Activated B cell treated with CpG ODN at 0.5 μM for 24 hours (primary cell): ENCODE measurements around the gene CHMP2A. TPM values are rescaled to one million over a fixed set of nuclear protein-coding genes. Genes with fewer than 3 reads are reported as not detected.

Experiments used
- ATAC-seq: fragments of 200-7000 bp; cut with Tn5 transposase; one replicate; pipeline ENCODE4 v1.10.0; 2021; ENCODE audit warnings: low read depth, mild to moderate bottlenecking, moderate library complexity
- CTCF ChIA-PET: fragments of 350-600 bp; sonication (Branson Sonifier 250); formaldehyde crosslinking; loops from one replicate; lab custom pipeline; 2021; ENCODE audit warnings: antibody characterized with exemption; lab: Charles Lee
- POLR2A ChIA-PET: fragments of 350-600 bp; sonication (Branson Sonifier 250); formaldehyde crosslinking; loops from one replicate; lab custom pipeline; 2021; ENCODE audit warnings: antibody characterized with exemption; lab: Charles Lee
- DNase-seq: peaks from one replicate; pipeline ENCODE4 v3.0.0; 2022
- H3K27ac Mint-ChIP-seq: one replicate; pipeline ENCODE4 v1.8.0; 2020; ENCODE audit warnings: mixed read lengths
- H3K27me3 Mint-ChIP-seq: one replicate; pipeline ENCODE4 v1.8.0; 2021; ENCODE audit warnings: mixed read lengths
- H3K36me3 Mint-ChIP-seq: one replicate; pipeline ENCODE4 v1.8.0; 2021; ENCODE audit warnings: low read depth, mixed read lengths
- H3K4me1 Mint-ChIP-seq: one replicate; pipeline ENCODE4 v1.8.0; 2021; ENCODE audit warnings: mixed read lengths
- H3K4me3 Mint-ChIP-seq: one replicate; pipeline ENCODE4 v1.8.0; 2020; ENCODE audit warnings: mild to moderate bottlenecking, mixed read lengths
- H3K9me3 Mint-ChIP-seq: one replicate; pipeline ENCODE4 v1.8.0; 2020; ENCODE audit warnings: mixed read lengths
- intact Hi-C: fragments of 100-400 bp; cut with micrococcal nuclease; formaldehyde crosslinking; loops from one replicate; pipeline ENCODE4 v1.15.1; 2024
- total RNA-seq: library from RNA; stranded (reverse); gene quantifications from 2 replicates; pipeline ENCODE4 v1.2.3, GENCODE V29; 2022
- TF ChIP-seq, protein P1 (sequence below): fragments of 200-600 bp; IDR thresholded peaks from one replicate; pipeline ENCODE4 v1.8.0; 2022; ENCODE audit warnings: antibody characterized with exemption, mild to moderate bottlenecking

Gene CHMP2A
- total RNA-seq, 1 donor from 2014 or later, result 95.6 TPM

DNA sequence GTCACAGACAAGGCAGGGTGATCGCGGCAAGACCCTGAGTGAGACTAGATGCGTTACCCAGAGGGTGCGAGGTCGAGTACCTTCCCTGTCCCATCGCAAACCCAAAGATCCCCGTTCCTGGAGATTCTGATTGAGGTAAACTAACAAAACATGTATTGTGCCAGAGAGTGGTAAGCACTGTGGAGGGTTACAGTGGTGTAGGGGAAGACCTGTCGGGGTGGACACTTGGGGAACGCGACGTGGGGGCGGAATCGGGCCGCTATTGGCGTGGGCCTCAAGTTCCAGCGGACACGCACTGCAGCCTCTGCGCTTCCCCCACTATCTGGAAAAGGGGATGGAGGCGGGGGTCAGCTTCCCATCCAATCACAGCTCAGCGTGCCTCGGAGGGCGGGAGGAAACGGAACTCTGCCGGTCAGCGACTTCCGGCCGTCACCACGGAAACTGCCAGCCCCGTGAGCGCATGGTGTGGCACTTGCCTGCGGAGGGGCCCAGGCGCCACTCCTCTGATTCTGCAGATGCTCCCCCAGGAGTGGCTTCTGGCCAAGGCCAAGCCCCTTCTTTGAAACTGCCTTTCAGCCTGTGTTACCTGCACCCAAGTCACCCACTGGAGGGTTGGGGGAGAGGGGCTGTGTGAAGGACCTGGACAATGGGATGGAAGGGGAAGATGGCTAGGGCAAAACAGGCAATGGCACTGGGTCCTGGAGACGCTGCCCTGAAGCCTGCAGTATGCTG, 4.5 kb upstream of the CHMP2A start:
- Mint-ChIP-seq H3K27me3 (no peaks in the 10 kb centered on the region), H3K27ac (peak overlapping the region; percentile 97), H3K4me3 (peak overlapping the region; percentile 97), H3K36me3 (peaks cover 40% of the 10 kb centered on the region), H3K9me3 (no peaks in the 10 kb centered on the region), H3K4me1 (peaks cover 81% of the 10 kb centered on the region)
- DNase-seq, result peak; percentile 59
- peak; percentile 2 for ATAC-seq
- intact Hi-C loops, result loop anchor here (1.0 kb wide), 3 partner anchors 15 to 158 kb away; partner anchors contain the start of genes TRIM28 and ZNF132
- CTCF ChIA-PET, result no interaction called here
- POLR2A ChIA-PET, result interaction anchor here (0.6 to 5.8 kb wide), 12 partner anchors 8 to 557 kb away, joined by 3 to 63 read pairs (median 5); partner anchors contain the start of genes MZF1, TRIM28, ZBTB45 and ZNF606
- TF ChIP-seq, protein P1, sequence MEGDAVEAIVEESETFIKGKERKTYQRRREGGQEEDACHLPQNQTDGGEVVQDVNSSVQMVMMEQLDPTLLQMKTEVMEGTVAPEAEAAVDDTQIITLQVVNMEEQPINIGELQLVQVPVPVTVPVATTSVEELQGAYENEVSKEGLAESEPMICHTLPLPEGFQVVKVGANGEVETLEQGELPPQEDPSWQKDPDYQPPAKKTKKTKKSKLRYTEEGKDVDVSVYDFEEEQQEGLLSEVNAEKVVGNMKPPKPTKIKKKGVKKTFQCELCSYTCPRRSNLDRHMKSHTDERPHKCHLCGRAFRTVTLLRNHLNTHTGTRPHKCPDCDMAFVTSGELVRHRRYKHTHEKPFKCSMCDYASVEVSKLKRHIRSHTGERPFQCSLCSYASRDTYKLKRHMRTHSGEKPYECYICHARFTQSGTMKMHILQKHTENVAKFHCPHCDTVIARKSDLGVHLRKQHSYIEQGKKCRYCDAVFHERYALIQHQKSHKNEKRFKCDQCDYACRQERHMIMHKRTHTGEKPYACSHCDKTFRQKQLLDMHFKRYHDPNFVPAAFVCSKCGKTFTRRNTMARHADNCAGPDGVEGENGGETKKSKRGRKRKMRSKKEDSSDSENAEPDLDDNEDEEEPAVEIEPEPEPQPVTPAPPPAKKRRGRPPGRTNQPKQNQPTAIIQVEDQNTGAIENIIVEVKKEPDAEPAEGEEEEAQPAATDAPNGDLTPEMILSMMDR, result no peak

DNA sequence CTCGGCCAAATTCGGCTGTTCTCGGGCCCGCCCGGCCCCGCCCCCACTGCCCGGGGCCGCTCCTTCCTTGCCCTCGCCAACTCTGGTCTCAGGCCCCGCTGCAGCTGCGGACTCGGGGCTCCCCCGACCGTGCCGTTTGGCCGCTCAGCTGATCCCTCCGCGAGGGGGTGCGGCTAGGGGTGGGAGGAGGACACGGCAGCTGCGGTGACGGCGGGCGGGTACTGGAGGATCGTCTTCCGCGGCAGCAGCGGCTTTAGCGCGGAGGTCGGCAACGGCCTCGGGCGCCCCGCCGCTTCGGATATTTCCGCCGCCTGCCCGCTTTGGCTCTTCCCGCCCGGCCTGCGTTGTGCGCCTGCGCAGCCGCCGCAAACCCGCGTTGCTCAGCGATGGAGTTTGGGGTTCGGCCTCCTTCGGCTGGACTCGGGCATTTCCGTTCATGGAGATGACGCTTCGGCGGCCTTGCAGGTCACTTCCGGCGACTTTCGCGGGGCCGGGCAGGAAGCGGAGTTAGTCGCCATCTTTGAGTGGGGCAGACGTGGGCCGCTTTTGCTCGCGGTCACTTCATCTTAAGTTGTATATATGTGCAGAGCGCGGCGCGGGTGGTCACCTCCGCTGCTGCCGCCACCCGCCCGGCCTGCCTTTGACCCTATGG, 3.8 kb upstream of the CHMP2A start:
- Mint-ChIP-seq H3K9me3 (no peaks in the 10 kb centered on the region), H3K36me3 (peaks cover 42% of the 10 kb centered on the region), H3K27ac (peak overlapping the region; percentile 97), H3K4me3 (peak overlapping the region; percentile 97), H3K4me1 (peaks cover 82% of the 10 kb centered on the region), H3K27me3 (no peaks in the 10 kb centered on the region)
- DNase-seq, result peak; percentile 97
- intact Hi-C loops, result loop anchor here (1.0 kb wide), 4 partner anchors 14 to 157 kb away; partner anchors contain the start of genes MZF1, TRIM28 and ZNF132
- TF ChIP-seq, protein P1, result no peak
- ChIA-PET POLR2A (interaction anchor here (0.5 to 5.8 kb wide), 17 partner anchors 8 to 556 kb away, joined by 3 to 63 read pairs (median 4); partner anchors contain the start of genes MZF1, TRIM28, ZBTB45 and ZNF132), CTCF (interaction anchor here (1.4 kb wide), 1 partner anchor 39 kb away, joined by 4 read pairs; the partner anchor contains the start of gene ZBTB45)
- ATAC-seq, result peak; percentile 72

DNA sequence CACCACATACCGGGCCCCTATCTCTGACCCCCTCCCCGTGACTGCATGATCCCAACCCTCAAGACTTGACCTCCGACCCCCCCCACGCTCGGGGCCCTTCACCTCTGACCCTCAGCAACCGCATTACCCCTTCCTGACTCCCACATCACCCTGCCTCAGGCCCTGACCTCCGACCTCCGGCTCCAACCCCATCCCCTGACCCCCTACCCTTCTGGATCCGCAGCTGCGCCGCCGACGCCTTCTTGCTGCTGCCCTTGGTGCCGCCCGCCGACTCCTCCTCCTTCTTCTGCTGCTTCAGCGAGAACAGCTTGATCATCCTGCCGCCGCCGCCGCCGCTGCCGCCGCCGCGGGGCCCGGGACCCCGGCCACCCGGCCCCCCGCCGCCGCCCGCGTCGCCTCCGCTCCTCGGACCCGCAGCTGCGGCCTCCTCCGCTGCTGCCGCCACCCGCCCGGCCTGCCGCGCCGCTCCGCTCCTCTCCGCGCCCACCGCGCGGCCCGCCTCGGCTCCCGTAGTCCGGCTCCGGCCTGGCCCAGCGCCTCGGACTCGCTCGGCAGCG, 3.2 kb upstream of the CHMP2A start, which contains the start of gene UBE2M:
TSS of gene UBE2M (minus strand) at position 546 of the 557 bp plus-strand sequence. CDS start at position 316, 230 bp downstream.
- POLR2A ChIA-PET, result interaction anchor here (0.5 to 5.8 kb wide), 11 partner anchors 8 to 177 kb away, joined by 3 to 63 read pairs (median 5); partner anchors contain the start of genes MZF1, TRIM28, ZBTB45 and ZNF132
- ATAC-seq (peak; percentile 3), DNase-seq (no peak)
- Mint-ChIP-seq H3K4me1 (peaks cover 79% of the 10 kb centered on the region), H3K27me3 (no peaks in the 10 kb centered on the region), H3K9me3 (no peaks in the 10 kb centered on the region), H3K4me3 (peak within 1 kb of the TSS; percentile 97), H3K27ac (peak within 1 kb of the TSS; percentile 97), H3K36me3 (peaks cover 46% of the 10 kb centered on the region)
- TF ChIP-seq, protein P1, result no peak
- intact Hi-C loops, result loop anchor here (1.0 kb wide), 1 partner anchor 15 kb away; the partner anchor contains the start of gene MZF1
- CTCF ChIA-PET, result interaction anchor here (1.4 kb wide), 1 partner anchor 38 kb away, joined by 4 read pairs; the partner anchor contains the start of gene ZBTB45

DNA sequence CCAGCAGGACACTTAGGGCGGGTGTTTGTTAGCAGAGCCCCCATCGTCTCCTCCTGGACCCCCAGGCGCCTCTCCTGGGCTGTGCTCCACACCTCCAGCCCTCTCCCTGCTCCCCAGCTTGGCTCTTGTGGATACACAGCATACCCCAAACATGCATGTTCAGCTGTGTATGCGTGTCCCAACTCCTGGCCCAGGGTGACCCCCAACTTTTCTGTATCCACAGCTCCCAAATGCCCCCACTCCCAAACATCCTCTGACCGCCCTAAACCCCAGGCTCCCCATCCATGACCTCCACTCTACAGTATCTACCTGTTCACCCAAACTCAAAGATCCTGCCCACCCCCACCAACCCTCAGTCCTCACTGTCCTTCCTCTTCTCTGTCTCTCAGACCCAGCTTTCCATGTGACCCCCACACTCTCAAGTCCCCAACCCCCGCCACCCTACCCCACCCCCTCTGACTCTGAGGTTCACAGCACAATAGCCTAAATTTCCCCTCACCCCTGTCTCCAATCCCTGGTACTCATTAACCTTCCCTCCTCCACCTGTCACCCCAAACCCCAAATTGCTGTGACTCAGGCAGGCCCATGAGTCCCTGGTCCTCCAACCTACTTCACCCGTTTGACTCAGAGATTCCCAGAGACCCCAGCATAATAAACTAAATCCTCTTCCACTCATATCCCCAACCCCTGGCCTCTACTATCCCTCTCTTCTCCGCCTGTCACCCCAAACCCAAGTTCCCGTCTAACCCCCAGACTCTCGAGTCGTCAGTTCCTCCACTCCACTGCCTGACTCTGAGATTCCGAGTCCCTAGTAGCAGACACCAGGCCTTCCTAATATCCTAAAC, 2.5 kb upstream of the CHMP2A start:
- H3K4me1 Mint-ChIP-seq, result peaks cover 75% of the 10 kb centered on the region
- peak overlapping the region; percentile 91 for H3K27ac Mint-ChIP-seq
- H3K4me3 Mint-ChIP-seq, result peak overlapping the region; percentile 94
- DNase-seq (no peak), ATAC-seq (no peak)
- TF ChIP-seq, protein P1, result no peak
- no peaks in the 10 kb centered on the region for H3K9me3 Mint-ChIP-seq
- ChIA-PET CTCF (interaction anchor here (1.3 to 1.4 kb wide), 2 partner anchors 38 to 43 kb away, joined by 3 to 4 read pairs; partner anchors contain the start of gene ZBTB45), POLR2A (interaction anchor here (1.0 to 5.8 kb wide), 8 partner anchors 12 to 44 kb away, joined by 4 to 63 read pairs (median 6); partner anchors contain the start of genes MZF1, TRIM28 and ZBTB45)
- H3K36me3 Mint-ChIP-seq, result peaks cover 52% of the 10 kb centered on the region
- intact Hi-C loops, result loop anchor here (1.0 kb wide), 1 partner anchor 16 kb away; the partner anchor contains the start of gene MZF1
- no peaks in the 10 kb centered on the region for H3K27me3 Mint-ChIP-seq
